Heart left ventricle (tissue), 16 donors: ENCODE measurements around the gene SCAP. TPM values are rescaled to one million over a fixed set of nuclear protein-coding genes. Genes with fewer than 3 reads are reported as not detected.

ENCODE experiments used
- ATAC-seq, 4 donors: fragments of 200-7000 bp; cut with Tn5 transposase; one replicate each; pipeline ENCODE4 v1.9.1; 2020 to 2022; ENCODE audit warnings: moderate library complexity in 4 of 4, mild to moderate bottlenecking in 3 of 4, moderate number of reproducible peaks in 1 of 4
- DNase-seq, 5 donors: peaks; one replicate each; pipeline ENCODE4 v3.0.0-alpha.2; 2020
- H3K27ac ChIP-seq, 12 donors: fragments of 200-600 bp; sonication (generic) in 4 of 12; one replicate each; pipeline versions ENCODE4 v1.5.0 to v1.8.0; 2016 to 2022; ENCODE audit warnings: mild to moderate bottlenecking in 2 of 12
- H3K27me3 ChIP-seq, 9 donors: fragments of 200-600 bp; sonication (generic) in 2 of 9; one replicate each; pipeline versions ENCODE4 v1.5.1 to v1.8.0; 2016 to 2022; ENCODE audit warnings: mild to moderate bottlenecking in 3 of 9
- H3K36me3 ChIP-seq, 9 donors: fragments of 200-600 bp; sonication (generic) in 2 of 9; one replicate each; pipeline versions ENCODE4 v1.5.0 to v1.8.0; 2018 to 2022; ENCODE audit warnings: mild to moderate bottlenecking in 2 of 9
- H3K4me1 ChIP-seq, 12 donors: fragments of 200-600 bp; sonication (generic) in 4 of 12; one replicate each; pipeline versions ENCODE4 v1.5.0 to v1.8.0; 2016 to 2022; ENCODE audit warnings: mild to moderate bottlenecking in 3 of 12
- H3K4me3 ChIP-seq, 12 donors: fragments of 200-600 bp; sonication (generic) in 4 of 12; one replicate each; pipeline versions ENCODE4 v1.5.0 to v1.8.0; 2017 to 2022; ENCODE audit warnings: mild to moderate bottlenecking in 9 of 12, moderate library complexity in 4 of 12
- H3K9me3 ChIP-seq, 12 donors: fragments of 200-600 bp; sonication (generic) in 4 of 12; one replicate each; pipeline versions ENCODE4 v1.5.0 to v1.8.0; 2016 to 2022; ENCODE audit warnings: mild to moderate bottlenecking in 1 of 12
- CTCF ChIP-seq, 12 donors: fragments of 200-600 bp; sonication (generic) in 4 of 12; IDR thresholded peaks; one replicate each; pipeline versions ENCODE4 v1.5.0 to v1.8.0; 2018 to 2022; ENCODE audit warnings: antibody characterized with exemption in 12 of 12, mild to moderate bottlenecking in 5 of 12
- POLR2A ChIP-seq, 2 donors: fragments of 450-650 bp; IDR thresholded peaks; one replicate each; pipeline ENCODE4 v1.6.1; 2017; ENCODE audit warnings: antibody characterized with exemption in 2 of 2, mild to moderate bottlenecking in 2 of 2, moderate library complexity in 2 of 2
- WGBS, 4 donors: extraction: QIAGEN DNeasy Blood & Tissue Kit in 2 of 4; methylation state at CpG; one replicate each; pipeline versions ENCODE4 v1.1.5 to v1.1.7; 2013 to 2018; 5-methylcytosine and 5-hydroxymethylcytosine counted together
- intact Hi-C, 10 donors: fragments of 100-400 bp; cut with DNase I; formaldehyde crosslinking; loops; one replicate each; pipeline versions ENCODE4 v1.11.1 to v1.14.2; 2022
- polyA plus RNA-seq, 2 donors: library from polyadenylated mRNA; stranded (reverse); fragments of 200-250 nt; gene quantifications; one replicate each; pipeline ENCODE4 v1.2.3, GENCODE V29; 2013
- total RNA-seq, 9 donors: library from RNA; depleted of rRNA in 2 of 9; stranded (reverse); fragments of >200 nt in 2 of 9; fragmentation: NEBNext Ultra II Directional in 3 of 9; extraction: Animal tissue kit (Norgen Biotek cat#: 25700) in 3 of 9; gene quantifications; one replicate each; pipeline versions ENCODE4 v1.1.0 to v1.2.4, GENCODE V29; 2016 to 2023
- donor health status: ischemic (EF 13 %, LVEDD 7.1; RV severe dilation, severe dysfunction).
- donor health status: healthy with polysubstance abuse.
- donor health status: DM: no; HTN: yes; CAD: no.
- donor health status: DM: no; HTN: no; CAD: no.
- donor health status: ischemic (EF 25% LVEDD 6.9; RV normal size, moderate dysfunction).
- donor health status: ischemic (EF 25% LVEDD 5.7; RV mildly dilated, moderate dysfunction).
- donor health status: healthy.
- donor health status: DM: yes; HTN: yes; CAD: no.
- donor health status: ischemic (EF 35%, LVEDD 5.7; RV mildly dilated, moderate dysfunction).
- donor health status: nonischemic (EF 11% LVEDD 7.7; RV severe dilation, severe dysfunction).
- donor health status: DM: yes; HTN: yes; CAD: no.
- donor health status: PGD.
- donor health status: ischemic (EF 29% LVEDD 5.4; RV normal size, mild dysfunction).
- donor health status: nonischemic (EF 23%, LVEDD 6.1; RV moderate dilation, normal function).

Gene SCAP
- total and polyA plus RNA-seq, 11 donors = 36.8 to 71.6 (median 41.8) TPM

DNA sequence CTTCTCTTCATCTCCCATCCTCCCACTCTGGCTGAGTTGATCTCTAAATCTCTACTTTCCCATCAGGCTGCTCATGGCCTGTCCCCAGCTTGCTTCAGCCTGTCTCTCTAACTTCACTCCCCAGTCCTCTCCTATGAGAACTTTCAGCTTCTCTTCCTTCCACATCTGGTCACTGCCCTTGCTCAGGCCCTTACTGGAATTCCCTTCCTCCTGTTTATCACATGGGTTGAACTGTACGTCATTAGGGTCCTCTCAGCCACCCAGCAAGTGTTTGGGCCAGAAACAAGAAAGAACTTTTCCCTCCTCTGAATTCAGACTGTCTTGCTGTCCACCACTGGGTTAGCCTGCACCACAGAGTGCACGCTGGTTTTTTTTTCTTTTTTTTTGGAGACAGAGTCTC, 89.9 kb downstream of the SCAP start:
- no peak overlapping the region for H3K27ac ChIP-seq
- WGBS, 4 donors = 64 to 80% (median 70%) methylated on average over 2 of the region's 2 CpGs
- peaks cover 0 to 33% (median 6%) of the 10 kb centered on the region in 9 donors for H3K36me3 ChIP-seq
- H3K4me1 ChIP-seq = peaks cover 0 to 44% (median 16%) of the 10 kb centered on the region in 12 donors
- no peaks in the 10 kb centered on the region for H3K9me3 ChIP-seq
- intact Hi-C loops = no loop called here
- H3K4me3 ChIP-seq = no peak overlapping the region
- ATAC-seq (no peak), DNase-seq (no peak)
- H3K27me3 ChIP-seq = no peaks in the 10 kb centered on the region
- no peak for TF ChIP-seq POLR2A (IDR thresholded peaks at IDR 0.05)
- TF ChIP-seq CTCF (IDR thresholded peaks at IDR 0.05) = no peak

- Histone ChIP-seq H3K27me3 (no peaks in the 10 kb centered on the region), H3K9me3 (no peaks in the 10 kb centered on the region), H3K27ac (no peak overlapping the region), H3K36me3 (peaks cover 0 to 30% (median 6%) of the 10 kb centered on the region in 9 donors), H3K4me1 (peaks cover 0 to 46% (median 19%) of the 10 kb centered on the region in 12 donors), H3K4me3 (no peak overlapping the region)
- no peak for DNase-seq
- TF ChIP-seq POLR2A (IDR thresholded peaks at IDR 0.05) = no peak
- no peak for TF ChIP-seq CTCF (IDR thresholded peaks at IDR 0.05)
- ATAC-seq = no peak
- WGBS, 4 donors = 88 to 96% (median 92%) methylated on average over 4 of the region's 4 CpGs
- intact Hi-C loops = no loop called here
Measured at GRCh38 chr3:47385007-47385406, 90.7 kb downstream of the SCAP start.

- TF ChIP-seq CTCF (IDR thresholded peaks at IDR 0.05) (no peak), POLR2A (IDR thresholded peaks at IDR 0.05) (no peak)
- no peak overlapping the region for H3K4me3 ChIP-seq
- no peak for DNase-seq
- peaks cover 0 to 52% (median 25%) of the 10 kb centered on the region in 12 donors for H3K4me1 ChIP-seq
- H3K27ac ChIP-seq = no peak overlapping the region
- intact Hi-C loops = loop anchor here in 1 of 10 donors (5.0 kb wide), 2 partner anchors 93 to 102 kb away; partner anchors contain the start of genes KIF9, KLHL18 and SCAP
- H3K27me3 ChIP-seq = no peaks in the 10 kb centered on the region
- ATAC-seq = no peak
- H3K9me3 ChIP-seq = no peaks in the 10 kb centered on the region
- WGBS, 4 donors = 91 to 95% (median 94%) methylated on average over 4 of the region's 4 CpGs
- H3K36me3 ChIP-seq = peaks cover 0 to 29% (median 6%) of the 10 kb centered on the region in 9 donors
Measured at GRCh38 chr3:47384425-47384824, 91.3 kb downstream of the SCAP start.

DNA sequence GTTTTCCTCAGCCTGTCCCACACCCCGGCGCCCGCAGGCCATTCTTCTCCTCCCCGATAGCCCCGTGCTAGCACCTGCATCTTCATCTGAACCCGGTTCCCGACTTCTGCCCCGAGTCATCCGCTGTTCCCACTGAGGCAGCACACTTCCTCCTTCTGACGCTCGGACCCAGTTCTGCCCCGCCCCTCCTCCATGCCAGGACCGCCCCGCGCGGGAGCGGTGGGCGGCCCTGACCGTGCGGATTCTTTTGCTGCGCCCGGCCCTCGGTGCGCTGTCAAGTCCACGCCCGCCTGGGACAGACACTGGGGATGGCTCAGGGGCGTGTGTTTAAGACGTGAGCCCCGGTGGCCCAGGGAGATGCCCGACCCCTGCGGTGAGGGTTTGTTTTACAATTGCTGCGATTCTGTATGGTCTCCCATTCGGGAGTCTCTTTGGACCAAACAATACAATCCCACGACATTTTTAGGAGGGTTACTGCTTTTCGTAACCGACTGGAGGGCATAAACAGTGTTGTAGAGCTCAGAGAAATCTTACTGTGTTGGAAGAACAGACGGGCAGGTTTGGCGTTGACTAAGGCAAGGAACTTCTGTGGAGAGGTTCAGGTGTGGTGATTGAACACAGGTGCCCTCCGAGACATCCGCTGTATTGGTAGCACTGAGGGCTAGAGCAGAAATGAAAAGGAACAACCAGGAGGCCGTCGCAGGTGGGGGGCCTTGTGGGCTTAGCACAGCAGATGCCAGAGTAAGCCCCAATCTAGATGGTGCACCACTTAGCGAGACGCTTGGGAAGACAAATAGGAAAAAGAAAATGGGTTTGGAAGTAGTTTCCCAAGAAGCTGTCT, 94.2 kb downstream of the SCAP start:
- TF ChIP-seq CTCF (IDR thresholded peaks at IDR 0.05) (no peak), POLR2A (IDR thresholded peaks at IDR 0.05) (no peak)

More for the DNA sequence above, 94.2 kb downstream of the SCAP start:
- Histone ChIP-seq H3K4me1 (peaks cover 0 to 54% (median 27%) of the 10 kb centered on the region in 12 donors), H3K27ac (peak overlapping the region; percentile 66 to 98 (median 93)), H3K36me3 (peaks cover 0 to 11% (median 0%) of the 10 kb centered on the region in 9 donors), H3K9me3 (no peaks in the 10 kb centered on the region), H3K27me3 (no peaks in the 10 kb centered on the region), H3K4me3 (peak overlapping the region; percentile 54 to 97 (median 80))
- intact Hi-C loops = loop anchor here in 1 of 10 donors (5.0 kb wide), 2 partner anchors 96 to 99 kb away; partner anchors contain the start of genes KIF9, KLHL18 and SCAP
- ATAC-seq (peak; percentile 63 to 85 (median 84)), DNase-seq (peak; percentile 84 to 91 (median 89))
- WGBS, 4 donors = 7 to 14% (median 7%) methylated on average over 25 to 44 of the region's 44 CpGs
